GM23338 (cell line): ENCODE results near the gene UBE3C. TPM values are rescaled to one million over a fixed set of nuclear protein-coding genes. Genes with fewer than 3 reads are reported as not detected.
A peak's percentile ranks its signal among the peaks of the same experiment; 100 is the strongest.

Source experiments
- ATAC-seq: fragments of 200-7000 bp; cut with Tn5 transposase; 3 replicates; pipeline ENCODE4 v1.9.1; 2020
- DNase-seq: peaks from one replicate; pipeline ENCODE4 v3.0.0-alpha.2; 2015; ENCODE audit warnings: low spot score
- H2AFZ ChIP-seq: fragments of 200-600 bp; sonication (generic); 2 replicates; pipeline ENCODE4 v1.8.0; 2016; ENCODE audit warnings: antibody characterized with exemption, mild to moderate bottlenecking, moderate library complexity
- H3F3A ChIP-seq: fragments of 200-600 bp; sonication (generic); replicated peaks from 2 replicates; pipeline ENCODE4 v1.8.0; 2017; ENCODE audit warnings: antibody characterized with exemption, mixed run types, low read depth
- H3K27ac ChIP-seq: fragments of 200-600 bp; sonication (generic); 2 replicates; pipeline ENCODE4 v1.6.1; 2016; ENCODE audit warnings: low read depth
- H3K27me3 ChIP-seq: fragments of 200-600 bp; sonication (generic); 2 replicates; pipeline ENCODE4 v1.8.0; 2016; ENCODE audit warnings: mild to moderate bottlenecking, mixed run types, moderate library complexity; ENCODE audit not compliant: insufficient read depth
- H3K36me3 ChIP-seq: fragments of 200-600 bp; sonication (generic); 2 replicates; pipeline ENCODE4 v1.8.0; 2016; ENCODE audit warnings: mild to moderate bottlenecking; ENCODE audit not compliant: insufficient read depth
- H3K4me1 ChIP-seq: fragments of 200-600 bp; sonication (generic); 2 replicates; pipeline ENCODE4 v1.8.0; 2016; ENCODE audit warnings: mild to moderate bottlenecking, moderate library complexity; ENCODE audit not compliant: insufficient read depth
- H3K4me2 ChIP-seq: fragments of 200-600 bp; sonication (generic); 2 replicates; pipeline ENCODE4 v1.7.1; 2017; ENCODE audit warnings: mixed run types
- H3K4me3 ChIP-seq: fragments of 200-600 bp; sonication (generic); 2 replicates; pipeline ENCODE4 v1.6.1; 2016; ENCODE audit warnings: mixed run types
- H3K79me2 ChIP-seq: fragments of 200-600 bp; sonication (generic); replicated peaks from 2 replicates; pipeline ENCODE4 v1.8.0; 2017; ENCODE audit warnings: mild to moderate bottlenecking; ENCODE audit not compliant: insufficient read depth
- H3K9me2 ChIP-seq: fragments of 200-600 bp; sonication (generic); 2 replicates; pipeline ENCODE4 v1.8.0; 2017; ENCODE audit not compliant: insufficient read depth
- H4K20me1 ChIP-seq: fragments of 200-600 bp; sonication (generic); replicated peaks from 2 replicates; pipeline ENCODE4 v1.8.0; 2017; ENCODE audit warnings: mild to moderate bottlenecking; ENCODE audit not compliant: insufficient read depth
- H3K27ac Mint-ChIP-seq: 2 replicates; pipeline ENCODE4 v1.8.0; 2020; ENCODE audit warnings: inconsistent platforms, mild to moderate bottlenecking, moderate library complexity, mixed read lengths
- H3K27me3 Mint-ChIP-seq: 3 replicates; pipeline ENCODE4 v1.8.0; 2022; ENCODE audit warnings: low read depth, mild to moderate bottlenecking, moderate library complexity, mixed read lengths, inconsistent platforms; ENCODE audit not compliant: insufficient read depth, poor library complexity
- H3K36me3 Mint-ChIP-seq: 3 replicates; pipeline ENCODE4 v1.8.0; 2021; ENCODE audit warnings: low read depth, mild to moderate bottlenecking, inconsistent platforms, moderate library complexity, mixed read lengths
- H3K4me1 Mint-ChIP-seq: 3 replicates; pipeline ENCODE4 v1.8.0; 2020; ENCODE audit warnings: mild to moderate bottlenecking, inconsistent platforms, mixed read lengths
- H3K4me3 Mint-ChIP-seq: 3 replicates; pipeline ENCODE4 v1.8.0; 2021; ENCODE audit warnings: moderate library complexity, mild to moderate bottlenecking, inconsistent platforms, mixed read lengths
- H3K9me3 Mint-ChIP-seq: 3 replicates; pipeline ENCODE4 v1.8.0; 2020; ENCODE audit warnings: moderate library complexity, mild to moderate bottlenecking, inconsistent platforms, mixed read lengths
- CREB1 ChIP-seq: fragments of 250-450 bp; sonication (Bioruptor Pico); IDR thresholded peaks from 2 replicates; pipeline ENCODE4 v1.5.0; 2020; ENCODE audit warnings: low read depth, mild to moderate bottlenecking, moderate library complexity
- CTCF ChIP-seq, 2 experiments: fragments of 200-600 bp in 1 of 2; sonication (generic) in 1 of 2; conservative IDR thresholded peaks; 2 replicates each; pipeline versions ENCODE4 v1.5.1 to v1.6.1; 2016 to 2017; ENCODE audit warnings: antibody characterized with exemption in 2 of 2, low read depth in 2 of 2, mild to moderate bottlenecking in 2 of 2, moderate library complexity in 1 of 2
- ETS1 ChIP-seq: IDR thresholded peaks from 2 replicates; pipeline ENCODE4 v1.6.1; 2016; ENCODE audit warnings: antibody characterized with exemption
- EZH2 ChIP-seq: fragments of 200-600 bp; sonication (generic); IDR thresholded peaks from one replicate; pipeline ENCODE4 v1.8.0; 2017; ENCODE audit warnings: antibody characterized with exemption, mild to moderate bottlenecking, low read depth; ENCODE audit not compliant: unreplicated experiment
- EZH2phosphoT487 ChIP-seq: fragments of 200-600 bp; sonication (generic); IDR thresholded peaks from one replicate; pipeline ENCODE4 v1.8.1; 2018; ENCODE audit warnings: antibody characterized with exemption; ENCODE audit not compliant: unreplicated experiment
- NANOG ChIP-seq: IDR thresholded peaks from 2 replicates; pipeline ENCODE4 v1.6.1; 2016; ENCODE audit warnings: antibody characterized with exemption, borderline replicate concordance
- POLR2AphosphoS5 ChIP-seq: IDR thresholded peaks from 2 replicates; pipeline ENCODE4 v1.6.1; 2016; ENCODE audit warnings: antibody characterized with exemption, low read depth
- REST ChIP-seq: IDR thresholded peaks from one replicate; pipeline ENCODE4 v1.6.1; 2018; ENCODE audit warnings: antibody characterized with exemption; ENCODE audit not compliant: unreplicated experiment
- STAT1 ChIP-seq: IDR thresholded peaks from one replicate; pipeline ENCODE4 v1.6.1; 2016; ENCODE audit warnings: antibody characterized with exemption; ENCODE audit not compliant: unreplicated experiment
- ZNF331 ChIP-seq: fragments of 250-450 bp; sonication (Bioruptor Pico); IDR thresholded peaks from 2 replicates; pipeline ENCODE4 v1.5.0; 2020; ENCODE audit warnings: low read depth, mild to moderate bottlenecking, moderate library complexity
- ZNF462 ChIP-seq: fragments of 250-450 bp; sonication (Bioruptor Pico); IDR thresholded peaks from 2 replicates; pipeline ENCODE4 v1.5.0; 2020; ENCODE audit warnings: mild to moderate bottlenecking, moderate library complexity
- polyA plus RNA-seq: library from polyadenylated mRNA; unstranded; fragments of >200 nt; fragmentation: Nextera tagmentation; extraction: Ambion mirVana; gene quantifications from 2 replicates; pipeline ENCODE4 v1.2.1, GENCODE V29; 2016
- total RNA-seq: library from RNA; depleted of rRNA; stranded (reverse); fragments of >200 nt; shearing (Covaris generic); gene quantifications from 2 replicates; pipeline ENCODE4 v1.2.3, GENCODE V29; 2014

UBE3C gene
- total and polyA plus RNA-seq, 2 experiments from 2014 or later: 16.8 to 76.9 TPM

- H3K36me3 ChIP-seq: no peaks in the 10 kb centered on the region
- no peak overlapping the region for H3K4me3 ChIP-seq
- H3K9me2 ChIP-seq: no peaks in the 10 kb centered on the region
- no peaks in the 10 kb centered on the region for H3K36me3 Mint-ChIP-seq
- peaks cover 9% of the 10 kb centered on the region for H3K27me3 Mint-ChIP-seq
- H3K27ac ChIP-seq: no peak overlapping the region
- H3F3A ChIP-seq: no peaks in the 10 kb centered on the region
- H3K4me1 ChIP-seq: no peaks in the 10 kb centered on the region
- peak overlapping the region; percentile 81 for H2AFZ ChIP-seq
- no peak for DNase-seq
- H3K9me3 Mint-ChIP-seq: no peaks in the 10 kb centered on the region
- ATAC-seq: peak; percentile 54
- peaks cover 7% of the 10 kb centered on the region; the same call in 1 of the 3 replicates for H3K4me1 Mint-ChIP-seq
- no peak overlapping the region for H3K27ac Mint-ChIP-seq
- H3K79me2 ChIP-seq: no peaks in the 10 kb centered on the region
- no peaks in the 10 kb centered on the region for H4K20me1 ChIP-seq
- H3K27me3 ChIP-seq: no peaks in the 10 kb centered on the region
- no peak overlapping the region for H3K4me3 Mint-ChIP-seq
- H3K4me2 ChIP-seq: no peak overlapping the region
- TF ChIP-seq REST: no peak
- TF ChIP-seq STAT1: no peak
- TF ChIP-seq POLR2AphosphoS5: no peak
- TF ChIP-seq NANOG: no peak
- no peak for TF ChIP-seq ZNF462 (CRISPR knock-in tag)
- no peak for TF ChIP-seq CTCF (conservative IDR thresholded peaks at IDR 0.05; ENCODE audit: low read depth in 2 of 2)
- TF ChIP-seq CREB1: no peak
- no peak for TF ChIP-seq EZH2
- no peak for TF ChIP-seq ETS1
- TF ChIP-seq ZNF331: no peak
- no peak for TF ChIP-seq EZH2phosphoT487
These were observed 13.1 kb upstream of the UBE3C start for GRCh38 chr7:157125376-157126223.
